Tibial nerve (tissue), 4 donors: ENCODE data around the gene SNX8. TPM values are rescaled to one million over a fixed set of nuclear protein-coding genes. Genes with fewer than 3 reads are reported as not detected.

Experiments
- DNase-seq, 2 donors: peaks; one replicate each; pipeline ENCODE4 v3.0.0-alpha.2; 2019; ENCODE audit warnings: low spot score in 2 of 2
- H3K27ac ChIP-seq, 4 donors: fragments of 200-600 bp; sonication (generic) in 3 of 4; one replicate each; pipeline ENCODE4 v1.5.1; 2017 to 2019; ENCODE audit warnings: mild to moderate bottlenecking in 1 of 4
- H3K27me3 ChIP-seq, 2 donors: fragments of 200-600 bp; sonication (generic) in 1 of 2; one replicate each; pipeline versions ENCODE4 v1.5.1 to v1.6.0; 2017 to 2019
- H3K36me3 ChIP-seq, 3 donors: fragments of 200-600 bp; sonication (generic); one replicate each; pipeline ENCODE4 v1.5.1; 2018 to 2019
- H3K4me1 ChIP-seq, 4 donors: fragments of 200-600 bp; sonication (generic) in 3 of 4; one replicate each; pipeline ENCODE4 v1.5.1; 2017 to 2019
- H3K4me3 ChIP-seq, 4 donors: fragments of 200-600 bp; sonication (generic) in 3 of 4; one replicate each; pipeline ENCODE4 v1.5.1; 2017 to 2019; ENCODE audit warnings: mild to moderate bottlenecking in 1 of 4, moderate library complexity in 1 of 4
- H3K9me3 ChIP-seq, 4 donors: fragments of 200-600 bp; sonication (generic) in 3 of 4; one replicate each; pipeline ENCODE4 v1.5.1; 2017 to 2019
- EP300 ChIP-seq, 2 donors: sonication (generic); formaldehyde crosslinking; IDR thresholded peaks; one replicate each; pipeline ENCODE4 v1.6.1; 2017; ENCODE audit warnings: antibody characterized with exemption in 2 of 2, mild to moderate bottlenecking in 1 of 2
- POLR2A ChIP-seq, 2 donors: fragments of 450-650 bp; IDR thresholded peaks; one replicate each; pipeline ENCODE4 v1.6.1; 2017; ENCODE audit warnings: antibody characterized with exemption in 2 of 2, mild to moderate bottlenecking in 2 of 2, moderate library complexity in 2 of 2
- WGBS, 2 donors: methylation state at CpG; one replicate each; pipeline ENCODE4 v1.1.5; 2018; 5-methylcytosine and 5-hydroxymethylcytosine counted together
- total RNA-seq, 4 donors: library from RNA; depleted of rRNA; stranded (reverse); fragments of >200 nt; gene quantifications; one replicate each; pipeline ENCODE4 v1.1.0, GENCODE V29; 2016
- TF ChIP-seq, protein P1 (sequence below), 5 experiments: fragments of 200-600 bp in 3 of 5; fragments of 450-650 bp in 2 of 5; sonication (generic) in 3 of 5; IDR thresholded peaks; one replicate each; pipeline ENCODE4 v1.5.1; 2016 to 2019; ENCODE audit warnings: antibody characterized with exemption in 5 of 5, mild to moderate bottlenecking in 3 of 5, moderate library complexity in 2 of 5

Gene SNX8
- total RNA-seq, 4 donors from 2014 or later = 8.6 to 39.6 (median 18.9) TPM

DNA sequence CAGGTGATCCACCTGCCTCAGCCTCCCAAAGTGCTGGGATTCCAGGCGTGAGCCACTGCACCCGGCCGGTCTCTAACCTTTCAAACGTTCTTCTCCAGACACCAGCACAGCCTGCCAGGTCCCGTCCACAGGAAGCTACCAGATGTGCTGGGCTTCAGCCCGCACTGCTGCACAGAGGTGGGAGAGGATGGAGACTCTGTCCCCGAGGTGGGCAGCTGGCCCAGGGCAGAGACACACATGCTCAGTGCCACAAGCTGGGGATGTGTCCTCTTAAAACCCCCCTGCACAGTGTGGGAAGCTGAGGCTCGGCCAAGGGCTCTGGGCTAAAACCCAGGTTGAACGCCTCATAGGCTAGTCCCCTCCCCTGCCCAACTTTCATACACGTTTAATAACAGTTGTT lies 62.9 kb downstream of the SNX8 start:
- Histone ChIP-seq H3K27me3 (no peaks in the 10 kb centered on the region), H3K36me3 (peaks cover 0 to 51% (median 0%) of the 10 kb centered on the region in 3 donors), H3K4me1 (peaks cover 0 to 16% (median 3%) of the 10 kb centered on the region in 4 donors), H3K9me3 (no peaks in the 10 kb centered on the region), H3K4me3 (no peak overlapping the region), H3K27ac (no peak overlapping the region)
- WGBS, 2 donors = 67 to 77% methylated on average over 7 to 10 of the region's 10 CpGs
- no peak for TF ChIP-seq POLR2A (IDR thresholded peaks at IDR 0.05)
- no peak for TF ChIP-seq EP300 (IDR thresholded peaks at IDR 0.05)
- TF ChIP-seq, protein P1, sequence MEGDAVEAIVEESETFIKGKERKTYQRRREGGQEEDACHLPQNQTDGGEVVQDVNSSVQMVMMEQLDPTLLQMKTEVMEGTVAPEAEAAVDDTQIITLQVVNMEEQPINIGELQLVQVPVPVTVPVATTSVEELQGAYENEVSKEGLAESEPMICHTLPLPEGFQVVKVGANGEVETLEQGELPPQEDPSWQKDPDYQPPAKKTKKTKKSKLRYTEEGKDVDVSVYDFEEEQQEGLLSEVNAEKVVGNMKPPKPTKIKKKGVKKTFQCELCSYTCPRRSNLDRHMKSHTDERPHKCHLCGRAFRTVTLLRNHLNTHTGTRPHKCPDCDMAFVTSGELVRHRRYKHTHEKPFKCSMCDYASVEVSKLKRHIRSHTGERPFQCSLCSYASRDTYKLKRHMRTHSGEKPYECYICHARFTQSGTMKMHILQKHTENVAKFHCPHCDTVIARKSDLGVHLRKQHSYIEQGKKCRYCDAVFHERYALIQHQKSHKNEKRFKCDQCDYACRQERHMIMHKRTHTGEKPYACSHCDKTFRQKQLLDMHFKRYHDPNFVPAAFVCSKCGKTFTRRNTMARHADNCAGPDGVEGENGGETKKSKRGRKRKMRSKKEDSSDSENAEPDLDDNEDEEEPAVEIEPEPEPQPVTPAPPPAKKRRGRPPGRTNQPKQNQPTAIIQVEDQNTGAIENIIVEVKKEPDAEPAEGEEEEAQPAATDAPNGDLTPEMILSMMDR (IDR thresholded peaks at IDR 0.05) = no peak
- no peak for DNase-seq

GRCh38 chr7:2249744-2250323 lies 64.4 kb downstream of the SNX8 start:
- Histone ChIP-seq H3K4me3 (no peak overlapping the region), H3K9me3 (no peaks in the 10 kb centered on the region), H3K27me3 (no peaks in the 10 kb centered on the region), H3K36me3 (peaks cover 0 to 35% (median 0%) of the 10 kb centered on the region in 3 donors), H3K27ac (peak overlapping the region in 1 of 4 donors; percentile 75), H3K4me1 (peaks cover 0 to 16% (median 3%) of the 10 kb centered on the region in 4 donors)
- TF ChIP-seq POLR2A (IDR thresholded peaks at IDR 0.05) (no peak), EP300 (IDR thresholded peaks at IDR 0.05) (no peak)
- TF ChIP-seq, protein P1 (IDR thresholded peaks at IDR 0.05) = no peak
- 69 to 73% methylated on average over 13 to 18 of the region's 27 CpGs for WGBS, 2 donors
- DNase-seq = no peak

DNA sequence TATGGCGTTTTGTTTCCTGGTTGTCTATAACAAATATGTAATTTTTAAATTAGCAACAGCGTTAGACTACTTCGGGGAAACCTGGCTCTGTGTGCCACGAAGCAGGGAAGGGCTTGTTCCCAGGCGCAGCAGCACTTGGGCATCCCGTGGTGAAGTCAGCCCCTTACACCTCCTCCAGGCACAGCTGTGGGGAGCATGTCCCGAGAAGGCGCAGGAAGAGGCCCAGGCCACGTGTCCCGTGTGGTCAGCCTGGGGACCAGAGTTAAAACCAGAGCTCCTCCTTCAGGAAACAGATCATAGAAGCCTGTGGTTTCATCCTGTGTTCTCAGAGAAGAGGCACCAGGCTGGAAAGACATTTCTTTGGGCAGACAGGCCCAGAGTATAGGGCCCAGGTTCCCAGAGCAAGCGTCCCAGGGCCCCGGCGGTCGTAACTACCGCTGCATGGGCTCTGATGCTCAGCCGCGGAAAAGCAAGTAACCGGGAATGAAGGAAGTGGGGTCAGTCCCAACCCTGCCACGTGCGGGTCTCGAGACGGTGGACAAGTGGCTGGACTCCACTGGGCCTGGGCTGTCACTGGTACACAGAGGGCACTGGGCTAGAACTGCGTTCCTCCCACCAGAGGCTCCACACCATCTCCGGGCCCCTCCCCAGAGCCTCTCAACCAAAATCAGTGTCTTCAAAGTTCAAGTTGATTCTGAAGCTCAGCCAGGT lies 65.1 kb downstream of the SNX8 start:
- Histone ChIP-seq H3K9me3 (no peaks in the 10 kb centered on the region), H3K4me3 (no peak overlapping the region), H3K27ac (peak overlapping the region in 1 of 4 donors; percentile 75), H3K36me3 (peaks cover 0 to 28% (median 0%) of the 10 kb centered on the region in 3 donors), H3K4me1 (peaks cover 0 to 16% (median 3%) of the 10 kb centered on the region in 4 donors), H3K27me3 (no peaks in the 10 kb centered on the region)
- peak; percentile 52 to 59 for DNase-seq
- TF ChIP-seq POLR2A (IDR thresholded peaks at IDR 0.05) (no peak), EP300 (IDR thresholded peaks at IDR 0.05) (peak in 1 of 2 donors; percentile 34)
- TF ChIP-seq, protein P1 (IDR thresholded peaks at IDR 0.05) = peak in 1 of 5 experiments; percentile 27
- WGBS, 2 donors = 29 to 45% methylated on average over 24 of the region's 24 CpGs

GRCh38 chr7:2247141-2247995 lies 66.9 kb downstream of the SNX8 start:
- WGBS, 2 donors = 71 to 72% methylated on average over 32 to 35 of the region's 36 CpGs
- no peaks in the 10 kb centered on the region for H3K9me3 ChIP-seq
- peaks cover 0 to 26% (median 9%) of the 10 kb centered on the region in 4 donors for H3K4me1 ChIP-seq
- no peaks in the 10 kb centered on the region for H3K27me3 ChIP-seq
- no peak for DNase-seq
- H3K4me3 ChIP-seq = no peak overlapping the region
- H3K36me3 ChIP-seq = peaks cover 0 to 18% (median 0%) of the 10 kb centered on the region in 3 donors
- no peak overlapping the region for H3K27ac ChIP-seq
- TF ChIP-seq, protein P1 (IDR thresholded peaks at IDR 0.05) = peak in 4 of 5 experiments; percentile 17 to 49 (median 40)
- no peak for TF ChIP-seq POLR2A (IDR thresholded peaks at IDR 0.05)
- no peak for TF ChIP-seq EP300 (IDR thresholded peaks at IDR 0.05)
